ENCODE results near the gene GNS.
"Not testable (repeated sequence)": the region's sequence is repeated elsewhere in the genome, so short reads cannot be mapped to it uniquely, and the experiment has no call there.

Gene GNS

GRCh38 chr12:64691795-64692583, 67.2 kb downstream of the GNS start:
- in situ Hi-C loops (cut with HindIII; ENCODE audit: low sequenced_read_pairs): no loop called here
- TF ChIP-seq CTCF (IDR thresholded peaks at IDR 0.05; ENCODE audit: low read depth, low read length, missing control alignments): no peak
- no peak for DNase-seq (ENCODE audit: low read depth)

GRCh38 chr12:64691227-64691794, 67.9 kb downstream of the GNS start:
- no peak for DNase-seq (ENCODE audit: low read depth)
- in situ Hi-C loops (cut with HindIII; ENCODE audit: low sequenced_read_pairs): no loop called here
- no peak for TF ChIP-seq CTCF (IDR thresholded peaks at IDR 0.05; ENCODE audit: low read depth, low read length, missing control alignments)
- no peak overlapping the region for H3K4me3 ChIP-seq (ENCODE audit: low read depth, low read length)

More at GRCh38 chr12:64691795-64692583, 67.2 kb downstream of the GNS start:
- H3K4me3 ChIP-seq (ENCODE audit: low read depth, low read length): no peak overlapping the region

GRCh38 chr12:64690236-64690635, 69.0 kb downstream of the GNS start:
- DNase-seq (ENCODE audit: low read depth); H3K4me3 ChIP-seq (ENCODE audit: low read depth, low read length); in situ Hi-C loops (cut with HindIII; ENCODE audit: low sequenced_read_pairs): not testable (repeated sequence)

GRCh38 chr12:64688715-64689114, 70.5 kb downstream of the GNS start:
- DNase-seq (ENCODE audit: low read depth): no peak
- in situ Hi-C loops (cut with HindIII; ENCODE audit: low sequenced_read_pairs): no loop called here
- H3K4me3 ChIP-seq (ENCODE audit: low read depth, low read length): no peak overlapping the region
- TF ChIP-seq CTCF (IDR thresholded peaks at IDR 0.05; ENCODE audit: low read depth, low read length, missing control alignments): no peak

- TF ChIP-seq CTCF (IDR thresholded peaks at IDR 0.05; ENCODE audit: low read depth, low read length, missing control alignments): no peak
- DNase-seq (ENCODE audit: low read depth): no peak
- H3K4me3 ChIP-seq (ENCODE audit: low read depth, low read length): no peak overlapping the region
- in situ Hi-C loops (cut with HindIII; ENCODE audit: low sequenced_read_pairs): no loop called here
Observed at GRCh38 chr12:64688219-64688618, 71.0 kb downstream of the GNS start.

- no peak overlapping the region for H3K4me3 ChIP-seq (ENCODE audit: low read depth, low read length)
- no peak for TF ChIP-seq CTCF (IDR thresholded peaks at IDR 0.05; ENCODE audit: low read depth, low read length, missing control alignments)
- no peak for DNase-seq (ENCODE audit: low read depth)
- in situ Hi-C loops (cut with HindIII; ENCODE audit: low sequenced_read_pairs): no loop called here
Observed at GRCh38 chr12:64687816-64688215, 71.4 kb downstream of the GNS start.

GRCh38 chr12:64685605-64686004, 73.6 kb downstream of the GNS start:
- TF ChIP-seq CTCF (IDR thresholded peaks at IDR 0.05; ENCODE audit: low read depth, low read length, missing control alignments): no peak
- H3K4me3 ChIP-seq (ENCODE audit: low read depth, low read length): no peak overlapping the region
- DNase-seq (ENCODE audit: low read depth): no peak
- in situ Hi-C loops (cut with HindIII; ENCODE audit: low sequenced_read_pairs): no loop called here

All from astrocyte of the cerebellum (primary cell).